ENCODE data around the gene RASGRF2.
"Not testable (repeated sequence)": the region's sequence is repeated elsewhere in the genome, so short reads cannot be mapped to it uniquely, and the experiment has no call there.

Gene RASGRF2

GRCh38 chr5:81021951-81022687, 62.0 kb downstream of the RASGRF2 start:
- DNase-seq, result no peak

DNA sequence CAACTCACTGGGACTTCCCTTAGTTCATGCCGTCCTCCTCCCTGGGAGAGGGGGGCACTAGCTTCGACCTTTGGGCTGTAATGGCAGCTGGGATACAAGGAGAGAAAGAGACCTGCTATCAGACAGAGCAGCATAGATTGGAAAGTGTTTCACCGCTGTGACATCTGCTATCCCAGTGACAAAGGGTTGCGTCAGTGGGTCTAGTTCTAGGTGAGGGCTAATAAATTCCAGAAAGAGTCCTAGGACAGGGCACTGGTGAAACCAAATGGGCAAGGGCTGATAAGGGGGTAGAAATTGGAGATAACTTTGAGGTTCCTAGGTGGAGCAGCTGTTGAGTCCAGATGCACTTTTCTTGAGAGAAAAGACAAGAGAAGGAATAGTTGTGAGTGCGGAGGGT, 62.5 kb downstream of the RASGRF2 start:
- no peak for DNase-seq

GRCh38 chr5:81023261-81023970, 63.3 kb downstream of the RASGRF2 start:
- no peak for DNase-seq

- no peak for DNase-seq
Observed at GRCh38 chr5:81027481-81028058, 67.4 kb downstream of the RASGRF2 start.

DNA sequence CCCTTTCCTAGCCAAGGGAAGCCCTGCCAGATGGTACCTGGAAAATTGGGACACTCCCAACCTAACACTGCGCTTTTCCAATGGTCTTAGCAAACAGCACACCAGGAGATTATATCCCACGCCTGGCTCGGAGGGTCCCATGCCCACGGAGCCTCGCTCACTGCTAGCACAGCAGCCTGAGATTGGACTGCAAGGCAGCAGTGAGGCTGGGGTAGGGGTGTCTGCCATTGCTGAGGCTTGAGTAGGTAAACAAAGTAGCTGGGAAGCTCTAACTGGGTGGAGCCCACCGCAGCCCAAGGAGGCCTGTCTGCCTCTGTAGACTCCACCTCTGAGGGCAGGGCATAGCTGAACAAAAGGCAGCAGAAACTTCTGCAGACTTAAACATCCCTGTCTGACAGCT, 68.7 kb downstream of the RASGRF2 start:
- DNase-seq, result not testable (repeated sequence)

DNA sequence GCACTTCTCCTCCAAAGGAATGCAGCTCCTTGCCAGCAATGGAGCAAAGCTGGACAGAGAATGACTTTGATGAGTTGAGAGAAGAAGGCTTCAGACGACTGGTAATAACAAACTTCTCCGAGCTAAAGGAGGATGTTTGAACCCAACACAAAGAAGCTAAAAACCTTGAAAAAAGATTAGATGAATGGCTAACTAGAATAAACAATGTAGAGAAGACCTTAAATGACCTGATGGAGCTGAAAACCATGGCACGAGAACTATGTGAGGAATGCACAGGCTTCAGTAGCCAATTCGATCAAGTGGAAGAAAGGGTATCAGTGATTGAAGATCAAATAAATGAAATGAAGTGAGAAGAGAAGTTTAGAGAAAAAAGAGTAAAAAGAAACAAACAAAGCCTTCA, 69.6 kb downstream of the RASGRF2 start:
- not testable (repeated sequence) for DNase-seq

GRCh38 chr5:81030236-81031034, 70.3 kb downstream of the RASGRF2 start:
- DNase-seq, result not testable (repeated sequence)

DNA sequence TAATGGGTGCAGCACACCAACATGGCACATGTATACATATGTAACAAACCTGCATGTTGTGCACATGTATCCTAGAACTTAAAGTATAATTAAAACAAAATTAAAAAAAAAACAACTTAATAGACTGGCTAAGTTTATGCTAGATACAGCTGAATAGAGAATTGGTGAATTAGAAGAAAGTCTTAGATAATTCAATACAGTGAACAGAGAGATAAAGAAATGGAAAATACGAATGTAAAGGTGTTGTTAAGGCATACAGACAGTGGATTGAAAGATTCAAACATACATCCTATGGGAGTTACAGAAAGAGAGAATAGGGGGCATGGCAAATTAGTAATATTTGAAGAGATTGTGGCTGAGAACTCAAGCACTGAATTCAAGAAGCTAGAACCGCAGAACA, 75.4 kb downstream of the RASGRF2 start:
- DNase-seq, result no peak

DNA sequence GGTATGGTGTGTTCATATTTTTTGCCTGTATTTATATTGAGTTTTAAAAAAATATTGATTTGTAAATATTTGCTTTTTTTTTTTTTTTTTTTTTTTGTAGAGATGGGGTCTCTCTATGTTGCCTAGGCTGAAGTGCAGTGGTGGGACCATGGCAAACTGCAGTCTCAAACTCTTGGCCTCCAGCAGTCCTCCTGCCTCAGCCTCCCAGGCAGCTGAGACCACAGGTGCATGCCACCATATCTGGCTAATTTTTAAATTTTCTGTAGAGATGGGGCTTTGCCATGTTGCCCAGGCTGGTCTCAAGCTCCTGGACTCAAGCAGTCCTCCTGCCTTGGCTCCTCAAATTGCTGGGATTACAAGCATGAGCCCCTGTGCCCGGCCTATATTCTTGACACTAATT, 78.3 kb downstream of the RASGRF2 start:
- DNase-seq, result no peak

- DNase-seq, result no peak
Observed at GRCh38 chr5:81044868-81045267, 84.7 kb downstream of the RASGRF2 start.

- DNase-seq, result no peak
Observed at GRCh38 chr5:81045389-81045807, 85.2 kb downstream of the RASGRF2 start.

GRCh38 chr5:81046041-81046440, 85.9 kb downstream of the RASGRF2 start:
- no peak for DNase-seq

DNA sequence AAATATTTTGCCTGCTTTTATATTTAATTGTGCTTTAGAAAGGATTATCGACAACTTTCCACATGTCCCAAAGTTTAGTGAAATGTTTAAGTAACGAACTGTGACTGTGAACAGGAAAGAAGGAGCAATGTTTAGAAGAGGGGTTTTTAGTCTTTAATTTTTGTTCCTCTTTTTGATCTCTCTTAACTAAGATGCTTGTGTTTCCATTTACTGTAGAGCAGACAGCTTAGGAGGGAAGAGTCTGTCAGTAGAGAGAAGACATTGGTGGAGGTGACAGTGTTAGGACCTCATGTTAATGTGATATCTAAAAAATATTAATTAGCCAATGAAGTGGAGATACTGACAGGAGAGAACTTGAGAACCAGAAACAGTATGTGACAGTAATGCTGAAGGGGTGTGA, 92.2 kb downstream of the RASGRF2 start:
- no peak for DNase-seq

DNA sequence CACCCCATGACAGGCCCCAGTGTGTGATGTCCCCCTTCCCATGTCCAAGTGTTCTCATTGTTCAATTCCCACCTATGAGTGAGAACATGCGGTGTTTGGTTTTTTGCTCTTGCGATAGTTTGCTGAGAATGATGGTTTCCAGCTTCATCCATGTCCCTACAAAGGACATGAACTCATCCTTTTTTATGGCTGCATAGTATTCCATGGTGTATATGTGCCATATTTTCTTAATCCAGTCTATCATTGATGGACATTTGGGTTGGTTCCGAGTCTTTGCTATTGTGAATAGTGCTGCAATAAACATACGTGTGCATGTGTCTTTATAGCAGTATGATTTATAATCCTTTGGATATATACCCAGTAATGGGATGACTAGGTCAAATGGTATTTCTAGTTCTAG, 93.1 kb downstream of the RASGRF2 start:
- not testable (repeated sequence) for DNase-seq

DNA sequence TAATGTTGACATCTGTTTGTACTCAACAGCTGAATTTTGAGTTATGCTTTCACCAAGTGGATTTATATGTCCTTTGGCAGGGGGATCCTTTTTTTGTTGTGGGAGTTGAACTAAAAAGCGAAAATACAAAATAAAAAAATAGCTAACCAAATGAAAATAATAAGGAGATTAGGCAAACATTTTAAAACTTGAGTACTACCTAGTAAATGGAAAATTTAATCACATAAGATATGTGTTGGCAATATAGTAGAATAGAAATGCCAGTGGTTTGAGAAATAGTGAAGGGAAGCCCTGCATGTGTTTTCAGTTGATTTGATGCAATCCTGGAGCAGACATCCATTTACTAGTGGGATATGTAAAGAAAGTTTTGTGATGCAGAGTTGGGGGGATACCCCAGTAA, 98.0 kb downstream of the RASGRF2 start:
- DNase-seq, result no peak

GRCh38 chr5:81065492-81065891, 105.3 kb downstream of the RASGRF2 start:
- DNase-seq, result no peak

GRCh38 chr5:81066102-81066501, 105.9 kb downstream of the RASGRF2 start:
- no peak for DNase-seq

DNA sequence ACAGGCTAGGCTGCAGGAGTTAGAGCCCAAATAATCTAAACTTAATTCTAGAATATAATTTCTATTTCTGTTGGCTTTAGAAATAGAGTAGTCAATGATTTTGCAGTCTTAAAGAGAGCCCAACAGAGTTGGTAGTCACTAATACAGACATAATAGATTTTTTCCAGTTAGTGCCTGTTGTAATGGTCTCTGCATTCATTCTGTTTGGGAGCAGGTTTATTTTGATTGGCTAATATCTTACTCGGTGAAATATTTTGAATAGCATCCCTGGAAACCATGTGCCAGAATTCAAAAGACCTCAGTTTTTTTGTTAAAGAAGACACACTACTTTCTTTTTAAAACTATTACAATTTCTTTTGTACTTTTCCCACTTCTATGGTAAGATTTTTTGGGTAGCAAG, 107.2 kb downstream of the RASGRF2 start:
- DNase-seq, result no peak

GRCh38 chr5:81068063-81068462, 107.9 kb downstream of the RASGRF2 start:
- DNase-seq, result no peak

DNA sequence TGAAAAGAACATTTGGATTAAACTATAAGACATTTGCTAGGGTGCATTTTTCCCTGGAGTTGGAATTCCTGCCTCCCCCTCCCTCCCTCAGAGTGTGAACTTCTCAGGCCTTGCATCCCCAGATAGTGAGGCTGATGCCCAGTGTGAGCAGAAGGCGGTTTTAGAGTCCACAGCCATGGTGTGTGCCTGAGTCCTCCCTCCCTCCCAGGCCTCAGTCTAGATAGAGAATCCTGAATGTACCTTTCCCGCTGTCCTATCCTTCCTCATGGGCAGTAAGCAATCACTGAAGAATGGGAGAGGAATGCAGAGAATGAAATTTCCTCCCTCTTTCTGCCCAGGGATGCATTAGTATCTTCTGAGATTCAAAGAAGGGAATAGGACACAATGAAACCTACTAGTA, 108.5 kb downstream of the RASGRF2 start:
- no peak for DNase-seq

- DNase-seq, result no peak
Observed at GRCh38 chr5:81069990-81070389, 109.8 kb downstream of the RASGRF2 start.

- no peak for DNase-seq
Observed at GRCh38 chr5:81070571-81071255, 110.5 kb downstream of the RASGRF2 start.

GRCh38 chr5:81075041-81075440, 114.9 kb downstream of the RASGRF2 start:
- DNase-seq, result no peak
